GM23248 (cell line): ENCODE results near the gene TTC28.

ENCODE experiments used
- EZH2 ChIP-seq: fragments of 200-600 bp; sonication (generic); IDR thresholded peaks from 2 replicates; pipeline ENCODE4 v1.6.1; 2018; ENCODE audit warnings: antibody characterized with exemption, mild to moderate bottlenecking; ENCODE audit not compliant: insufficient read depth, poor library complexity, severe bottlenecking
- EZH2phosphoT487 ChIP-seq: fragments of 200-600 bp; sonication (generic); IDR thresholded peaks from 2 replicates; pipeline ENCODE4 v1.6.1; 2018; ENCODE audit warnings: antibody characterized with exemption, moderate library complexity, mild to moderate bottlenecking, low read depth; ENCODE audit not compliant: insufficient read depth

GRCh38 chr22:28410050-28410816 is 269.4 kb downstream of the TTC28 start:
- no peak for TF ChIP-seq EZH2phosphoT487
- no peak for TF ChIP-seq EZH2
